ENCODE data around the gene SETD3. TPM values are rescaled to one million over a fixed set of nuclear protein-coding genes. Genes with fewer than 3 reads are reported as not detected.

The SETD3 gene
- total and polyA plus RNA-seq, 4 donors, result 36.4 to 60.9 (median 49.7) TPM

DNA sequence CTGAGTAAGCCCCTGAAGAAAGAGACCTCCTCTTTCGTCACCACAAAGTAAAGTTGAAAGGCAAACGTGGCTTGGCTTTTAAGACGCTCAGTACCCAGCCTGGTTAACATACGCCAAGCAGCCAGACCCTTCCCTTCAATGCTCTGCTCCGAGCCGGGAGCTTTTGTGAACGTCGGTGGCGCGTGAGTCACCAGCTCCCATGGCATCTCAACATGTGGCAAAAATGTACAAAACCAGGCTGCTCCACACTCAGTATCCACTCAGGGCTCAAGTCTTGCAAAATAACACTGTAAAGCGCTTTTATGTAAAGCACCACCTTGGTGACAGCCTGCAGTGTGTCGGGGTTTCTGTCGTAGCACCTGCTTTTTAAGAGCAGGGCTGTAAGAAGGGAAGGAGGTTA, 89.0 kb downstream of the SETD3 start:
- no peaks in the 10 kb centered on the region for H3K27me3 ChIP-seq (ENCODE audit: control insufficient read depth in 3 of 3, insufficient read depth in 3 of 3, low read length in 2 of 3)
- whole genome bisulfite sequencing, 2 donors, result 47 to 66% methylated on average over 13 of the region's 13 CpGs
- ATAC-seq (ENCODE audit: insufficient read depth, low FRiP score), result peak; percentile 60
- DNase-seq, result no peak
- peaks cover 0 to 7% (median 4%) of the 10 kb centered on the region in 4 donors for H3K36me3 ChIP-seq (ENCODE audit: control insufficient read depth in 4 of 4, insufficient read depth in 4 of 4, low read length in 4 of 4)
- no peak overlapping the region for H3K4me3 ChIP-seq
- no peaks in the 10 kb centered on the region for H3K9me3 ChIP-seq (ENCODE audit: control insufficient read depth in 4 of 4, insufficient read depth in 3 of 4, low read length in 3 of 4)
- H3K4me1 ChIP-seq (ENCODE audit: control insufficient read depth in 5 of 5, insufficient read depth in 5 of 5, low read length in 5 of 5), result peaks cover 0 to 13% (median 3%) of the 10 kb centered on the region in 5 donors
- no peak overlapping the region for H3K27ac ChIP-seq (ENCODE audit: low read depth in 1 of 2, low read length in 1 of 2)
- no peak overlapping the region for H3K9ac ChIP-seq (ENCODE audit: insufficient read depth in 1 of 2, low read length in 2 of 2)
- TF ChIP-seq, protein P1, sequence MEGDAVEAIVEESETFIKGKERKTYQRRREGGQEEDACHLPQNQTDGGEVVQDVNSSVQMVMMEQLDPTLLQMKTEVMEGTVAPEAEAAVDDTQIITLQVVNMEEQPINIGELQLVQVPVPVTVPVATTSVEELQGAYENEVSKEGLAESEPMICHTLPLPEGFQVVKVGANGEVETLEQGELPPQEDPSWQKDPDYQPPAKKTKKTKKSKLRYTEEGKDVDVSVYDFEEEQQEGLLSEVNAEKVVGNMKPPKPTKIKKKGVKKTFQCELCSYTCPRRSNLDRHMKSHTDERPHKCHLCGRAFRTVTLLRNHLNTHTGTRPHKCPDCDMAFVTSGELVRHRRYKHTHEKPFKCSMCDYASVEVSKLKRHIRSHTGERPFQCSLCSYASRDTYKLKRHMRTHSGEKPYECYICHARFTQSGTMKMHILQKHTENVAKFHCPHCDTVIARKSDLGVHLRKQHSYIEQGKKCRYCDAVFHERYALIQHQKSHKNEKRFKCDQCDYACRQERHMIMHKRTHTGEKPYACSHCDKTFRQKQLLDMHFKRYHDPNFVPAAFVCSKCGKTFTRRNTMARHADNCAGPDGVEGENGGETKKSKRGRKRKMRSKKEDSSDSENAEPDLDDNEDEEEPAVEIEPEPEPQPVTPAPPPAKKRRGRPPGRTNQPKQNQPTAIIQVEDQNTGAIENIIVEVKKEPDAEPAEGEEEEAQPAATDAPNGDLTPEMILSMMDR (IDR thresholded peaks at IDR 0.05; ENCODE audit: control extremely low read depth, extremely low read depth), result no peak

DNA sequence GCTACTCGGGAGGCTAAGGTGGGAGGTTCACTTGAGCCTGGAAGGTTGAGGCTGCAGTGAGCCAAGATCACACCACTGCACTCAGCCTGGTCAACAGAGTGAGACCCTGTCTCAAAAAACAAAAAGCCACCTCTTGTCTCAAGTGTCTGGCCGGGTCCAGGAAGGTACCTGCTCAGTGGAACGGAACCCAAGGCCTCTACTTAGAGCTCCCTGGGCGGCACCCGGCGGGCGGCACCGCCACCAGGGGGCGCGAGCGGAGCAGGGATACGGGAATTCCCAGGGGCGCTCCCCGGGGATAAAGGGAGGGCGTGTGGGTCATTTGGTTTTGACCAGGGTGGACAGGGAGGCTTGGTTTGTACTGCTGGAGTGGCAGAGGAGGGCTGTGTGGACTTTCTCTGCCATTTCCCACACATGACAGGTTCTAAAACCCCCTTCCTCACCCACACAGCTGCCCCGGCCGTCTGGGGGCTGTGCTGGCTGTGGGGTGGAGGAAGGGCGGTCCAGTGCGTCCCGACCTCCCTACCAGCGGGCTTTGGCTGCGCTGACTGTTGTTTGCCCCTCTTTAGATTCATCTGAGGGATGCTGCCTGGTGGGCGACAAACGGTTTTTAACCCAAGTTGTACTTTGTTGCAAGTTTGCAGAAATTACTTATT, 91.4 kb downstream of the SETD3 start:
- Histone ChIP-seq H3K36me3 (ENCODE audit: control insufficient read depth in 4 of 4, insufficient read depth in 4 of 4, low read length in 4 of 4) (peaks cover 0 to 3% (median 0%) of the 10 kb centered on the region in 4 donors), H3K4me3 (no peak overlapping the region), H3K27ac (ENCODE audit: low read depth in 1 of 2, low read length in 1 of 2) (no peak overlapping the region), H3K4me1 (ENCODE audit: control insufficient read depth in 5 of 5, insufficient read depth in 5 of 5, low read length in 5 of 5) (peaks cover 0 to 4% (median 0%) of the 10 kb centered on the region in 5 donors), H3K27me3 (ENCODE audit: control insufficient read depth in 3 of 3, insufficient read depth in 3 of 3, low read length in 2 of 3) (no peaks in the 10 kb centered on the region), H3K9ac (ENCODE audit: insufficient read depth in 1 of 2, low read length in 2 of 2) (no peak overlapping the region), H3K9me3 (ENCODE audit: control insufficient read depth in 4 of 4, insufficient read depth in 3 of 4, low read length in 3 of 4) (no peaks in the 10 kb centered on the region)
- ATAC-seq (ENCODE audit: insufficient read depth, low FRiP score) (no peak), DNase-seq (no peak)
- 23 to 25% methylated on average over 23 to 24 of the region's 24 CpGs for WGBS, 2 donors
- TF ChIP-seq, protein P1 (IDR thresholded peaks at IDR 0.05; ENCODE audit: control extremely low read depth, extremely low read depth), result peak; percentile 7

DNA sequence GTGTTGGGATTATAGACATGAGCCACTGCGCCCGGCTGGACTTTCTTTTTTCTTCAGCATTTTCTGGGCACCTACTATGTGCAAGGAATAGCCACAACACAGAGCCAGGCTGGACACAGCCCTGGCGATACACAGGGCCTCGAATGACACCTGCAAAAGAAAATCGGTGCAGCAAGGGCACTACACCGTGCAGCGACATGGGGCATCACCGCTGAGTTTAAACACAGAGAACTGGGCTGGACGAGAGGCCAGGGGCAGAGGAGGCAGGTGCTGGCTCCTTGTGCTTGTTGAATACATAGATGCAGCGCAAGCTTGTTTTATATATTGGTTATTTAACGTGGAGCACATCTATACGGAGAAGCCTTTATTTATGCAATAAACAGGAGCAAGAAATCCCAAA, 92.4 kb downstream of the SETD3 start:
- H3K36me3 ChIP-seq (ENCODE audit: control insufficient read depth in 4 of 4, insufficient read depth in 4 of 4, low read length in 4 of 4), result no peaks in the 10 kb centered on the region
- H3K27me3 ChIP-seq (ENCODE audit: control insufficient read depth in 3 of 3, insufficient read depth in 3 of 3, low read length in 2 of 3), result peaks cover 0 to 3% (median 0%) of the 10 kb centered on the region in 3 donors
- H3K9ac ChIP-seq (ENCODE audit: insufficient read depth in 1 of 2, low read length in 2 of 2), result no peak overlapping the region
- no peaks in the 10 kb centered on the region for H3K9me3 ChIP-seq (ENCODE audit: control insufficient read depth in 4 of 4, insufficient read depth in 3 of 4, low read length in 3 of 4)
- DNase-seq, result no peak
- no peak overlapping the region for H3K4me3 ChIP-seq
- TF ChIP-seq, protein P1 (IDR thresholded peaks at IDR 0.05; ENCODE audit: control extremely low read depth, extremely low read depth), result no peak
- WGBS, 2 donors, result 93% methylated on average over 12 of the region's 12 CpGs
- H3K27ac ChIP-seq (ENCODE audit: low read depth in 1 of 2, low read length in 1 of 2), result no peak overlapping the region
- H3K4me1 ChIP-seq (ENCODE audit: control insufficient read depth in 5 of 5, insufficient read depth in 5 of 5, low read length in 5 of 5), result peaks cover 0 to 4% (median 0%) of the 10 kb centered on the region in 5 donors
- no peak for ATAC-seq (ENCODE audit: insufficient read depth, low FRiP score)

Data from lung (tissue), 12 donors.